G401 (cell line): Measurements from ENCODE around the gene PACS2. TPM values are rescaled to one million over a fixed set of nuclear protein-coding genes. Genes with fewer than 3 reads are reported as not detected.
"Not testable (repeated sequence)": the region's sequence is repeated elsewhere in the genome, so short reads cannot be mapped to it uniquely, and the experiment has no call there.

Experiments used
- DNase-seq: peaks from one replicate; pipeline ENCODE4 v3.0.0-alpha.2; 2015; ENCODE audit warnings: low spot score
- in situ Hi-C: cut with HindIII; loops from 2 replicates; pipeline ENCODE4 v1.10.0; 2016; ENCODE audit warnings: low sequenced_read_pairs, mixed read lengths
- total RNA-seq: library from RNA; depleted of rRNA; stranded (reverse); fragments of >200 nt; shearing (Covaris generic); gene quantifications from 2 replicates; pipeline ENCODE4 v1.2.3, GENCODE V29; 2014

PACS2 gene
- total RNA-seq, 1 experiment from 2014 or later, result 50.7 TPM

DNA sequence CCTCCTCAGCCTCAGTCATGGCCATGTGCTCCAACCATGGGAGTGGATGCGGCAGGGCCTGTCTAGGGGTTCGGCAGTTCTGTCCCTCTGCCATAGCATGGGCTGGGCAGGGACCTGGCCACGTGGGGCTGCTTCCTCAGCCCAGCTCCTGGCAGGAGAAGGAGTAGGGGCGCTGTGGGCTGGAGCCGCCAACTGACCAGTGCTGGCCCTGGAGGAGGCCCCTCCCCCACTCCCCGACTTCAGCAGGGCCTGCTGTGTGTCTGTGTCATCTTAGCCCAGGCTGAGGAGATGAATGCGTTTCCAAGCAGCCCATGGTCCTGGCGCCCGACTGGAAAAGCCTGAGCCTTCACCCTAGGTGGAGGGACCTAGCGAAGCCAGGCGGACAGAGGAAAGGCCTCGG is 2.7 kb upstream of the PACS2 start:
- DNase-seq, result no peak
- in situ Hi-C loops, result no loop called here

DNA sequence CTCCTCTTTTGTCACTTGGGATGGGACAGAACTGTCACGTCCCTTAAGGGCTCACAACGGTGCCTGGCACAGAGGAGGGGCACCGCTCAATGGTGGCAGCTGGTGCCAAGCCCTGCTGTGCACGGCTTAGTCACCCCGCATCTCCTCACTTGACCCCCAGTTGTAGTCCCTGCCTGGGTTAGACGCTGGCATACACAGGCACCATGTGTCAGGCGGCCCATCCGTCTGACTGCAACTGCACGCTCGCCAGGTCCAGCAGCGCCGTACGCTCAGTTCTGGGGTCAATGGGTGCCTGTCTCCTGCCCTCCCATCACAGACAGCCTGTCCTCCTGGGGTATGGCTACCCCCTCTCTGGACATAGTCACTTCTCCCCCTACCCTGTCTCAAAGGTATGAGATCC is 1.6 kb upstream of the PACS2 start:
- in situ Hi-C loops, result no loop called here
- DNase-seq, result no peak

DNA sequence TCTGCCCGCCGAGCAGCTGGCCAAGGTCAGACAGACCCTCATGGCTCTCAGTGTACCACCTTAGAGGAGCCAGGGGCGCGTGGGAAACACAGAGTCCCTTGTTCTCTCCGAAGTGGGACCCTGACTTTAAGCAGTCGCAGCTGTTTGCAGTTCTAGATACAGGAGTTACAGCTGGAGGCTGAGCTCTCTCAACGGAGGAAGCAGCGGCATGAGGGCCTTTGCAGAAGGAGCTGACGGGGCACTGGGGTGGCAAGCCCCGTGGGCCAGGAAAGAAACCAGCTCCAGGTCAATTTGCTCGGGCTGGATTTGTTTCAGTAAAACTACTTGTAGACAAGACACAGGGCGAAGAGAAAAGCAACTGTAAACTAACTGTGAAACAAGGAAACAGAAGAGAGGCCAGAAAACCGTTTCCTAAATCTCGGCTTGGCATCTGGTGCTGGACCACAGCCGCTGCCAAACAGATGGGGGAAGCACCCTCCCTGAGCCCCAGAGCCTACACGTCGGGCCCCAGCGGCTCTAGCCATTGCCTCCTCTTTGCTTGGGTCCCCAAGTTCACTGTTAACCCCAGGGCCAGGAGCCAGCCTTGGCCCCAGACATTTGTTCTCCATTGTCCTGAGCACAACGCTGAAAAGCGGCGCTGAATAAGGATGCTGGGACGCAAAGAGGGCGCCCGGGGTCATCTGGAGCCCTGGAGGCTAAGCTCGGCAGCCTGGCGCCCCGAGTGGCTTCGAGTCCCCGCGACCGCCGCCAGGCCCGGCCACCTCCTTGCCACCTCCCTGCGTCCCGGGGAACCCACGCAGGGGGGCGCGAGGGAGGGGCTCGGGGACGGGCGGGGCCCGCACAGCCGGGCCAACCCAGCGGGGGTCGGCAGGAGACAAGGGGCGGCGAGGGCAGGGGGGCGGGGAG is 914 bp upstream of the PACS2 start:
- DNase-seq, result peak; percentile 26
- in situ Hi-C loops, result no loop called here

DNA sequence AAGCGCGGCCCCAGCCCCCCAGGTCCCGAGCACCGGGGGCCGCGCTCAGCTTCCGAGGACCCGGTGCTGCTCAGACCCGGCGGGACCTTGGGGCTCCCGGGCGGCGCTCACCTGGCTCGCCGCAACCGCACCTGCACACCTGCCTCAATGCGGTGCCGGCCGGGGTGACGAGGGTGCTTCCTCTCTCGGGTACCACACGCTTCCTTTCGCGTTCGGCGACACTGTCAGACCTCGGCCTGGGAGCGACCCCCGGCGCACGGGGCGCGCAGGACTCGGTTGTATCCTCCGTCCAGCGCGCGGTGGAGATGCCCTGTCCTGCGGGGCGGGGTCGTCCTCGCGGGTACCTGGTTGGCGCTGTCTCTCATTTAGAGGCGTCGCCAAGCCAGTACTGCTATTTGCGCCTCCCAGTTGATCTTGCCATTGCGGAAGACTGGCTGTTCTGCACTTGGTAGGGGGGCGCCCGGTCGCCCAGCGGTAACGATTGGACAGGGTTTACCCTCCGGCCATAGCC is 718 bp downstream of the PACS2 start:
- in situ Hi-C loops, result no loop called here
- DNase-seq, result peak; percentile 33

GRCh38 chr14:105315941-105316576 is 1.5 kb downstream of the PACS2 start:
- DNase-seq, result peak; percentile 10
- in situ Hi-C loops, result no loop called here

DNA sequence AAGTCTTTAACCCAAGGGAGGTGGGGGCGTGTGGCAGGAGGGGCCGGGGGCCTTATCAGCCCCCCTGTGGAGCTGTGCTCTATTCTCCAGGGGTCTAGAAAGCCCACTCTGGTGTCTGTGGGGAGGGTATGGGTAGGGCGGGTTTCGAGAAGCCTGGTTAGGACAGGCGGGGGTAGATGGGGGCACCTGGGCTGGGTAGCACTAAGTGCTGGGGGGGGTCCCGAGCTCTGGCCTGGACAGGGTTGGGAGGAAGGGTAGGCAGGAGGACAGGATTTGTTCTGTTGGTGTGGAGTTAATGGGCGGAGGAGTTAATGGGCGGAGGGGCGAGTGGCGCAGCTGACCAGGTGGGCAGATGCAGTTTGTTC is 2.0 kb downstream of the PACS2 start:
- in situ Hi-C loops, result no loop called here
- DNase-seq, result no peak

DNA sequence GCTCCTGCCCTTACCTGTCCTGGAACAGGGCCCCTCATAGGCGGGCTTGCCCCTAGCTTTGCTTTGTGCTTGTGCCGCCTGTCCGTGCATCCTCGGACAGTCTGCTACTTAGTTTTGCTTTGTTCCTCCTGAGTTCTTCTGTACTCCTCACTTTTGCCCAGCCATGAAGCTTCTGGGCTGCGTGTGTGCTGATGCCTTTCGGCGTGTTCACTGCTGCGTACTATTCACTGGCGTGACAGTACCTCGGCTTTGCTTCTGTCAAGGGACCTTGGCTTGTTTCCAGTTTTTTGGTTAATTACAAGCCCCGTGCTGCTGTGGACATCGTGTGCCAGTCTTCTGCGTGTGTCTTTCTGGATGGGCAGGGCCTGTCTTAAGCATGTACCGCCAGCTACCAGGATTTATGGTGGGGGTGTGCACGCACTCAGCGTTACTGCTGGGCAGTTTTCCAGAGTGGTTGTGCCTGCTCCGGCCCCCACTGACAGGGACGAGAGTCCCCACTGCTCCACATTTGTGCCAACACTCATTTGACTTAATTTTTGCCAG is 2.5 kb downstream of the PACS2 start:
- DNase-seq, result peak; percentile 43
- in situ Hi-C loops, result no loop called here

GRCh38 chr14:105317546-105317945 is 3.0 kb downstream of the PACS2 start:
- in situ Hi-C loops, result no loop called here
- DNase-seq, result peak; percentile 38

GRCh38 chr14:105322791-105323556 is 8.4 kb downstream of the PACS2 start:
- in situ Hi-C loops, result no loop called here
- peak; percentile 38 for DNase-seq

DNA sequence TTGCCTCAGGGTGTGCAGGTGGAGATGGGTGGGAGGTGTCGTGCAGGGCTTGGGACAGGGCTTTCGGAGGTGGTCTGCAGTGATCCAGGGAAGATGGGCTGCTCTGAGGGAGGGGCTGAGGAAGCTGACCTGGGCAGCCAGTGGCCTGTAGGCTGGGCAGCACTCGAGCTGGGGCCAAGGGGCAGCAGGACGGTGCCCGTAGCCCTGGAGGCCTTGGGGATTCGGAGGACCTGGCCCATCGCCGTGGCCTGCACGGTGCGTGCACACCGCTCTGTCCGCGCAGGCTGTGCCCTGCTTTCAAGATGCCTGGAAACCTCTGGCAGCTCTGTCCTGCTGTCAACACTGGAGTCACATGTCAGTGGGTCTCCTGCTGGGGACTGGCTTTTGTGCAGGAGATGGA is 9.1 kb downstream of the PACS2 start:
- in situ Hi-C loops, result no loop called here
- DNase-seq, result peak; percentile 24

- DNase-seq, result peak; percentile 87
- in situ Hi-C loops, result no loop called here
Observed at GRCh38 chr14:105324080-105324778, 9.7 kb downstream of the PACS2 start.

DNA sequence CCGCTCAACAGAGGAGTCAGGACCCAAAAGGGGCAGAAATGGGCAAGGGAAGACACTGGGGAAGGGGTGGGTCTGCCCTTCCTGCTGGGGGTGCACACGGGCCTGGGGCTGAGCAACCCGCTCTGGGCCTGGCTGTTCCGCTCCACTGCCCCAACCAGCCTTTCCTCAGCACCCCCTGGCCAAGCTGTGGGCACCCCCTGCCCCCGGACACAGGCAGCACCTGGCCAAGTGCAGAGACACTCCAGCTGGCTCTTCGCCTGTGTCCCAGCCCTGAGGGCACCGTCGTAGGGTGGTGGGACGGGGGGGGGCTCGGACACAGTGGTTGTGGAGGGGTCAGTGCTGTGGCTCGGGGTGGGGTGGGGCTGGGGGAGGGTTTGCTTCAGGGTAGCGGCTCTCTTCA is 10.3 kb downstream of the PACS2 start:
- no peak for DNase-seq
- in situ Hi-C loops, result no loop called here

DNA sequence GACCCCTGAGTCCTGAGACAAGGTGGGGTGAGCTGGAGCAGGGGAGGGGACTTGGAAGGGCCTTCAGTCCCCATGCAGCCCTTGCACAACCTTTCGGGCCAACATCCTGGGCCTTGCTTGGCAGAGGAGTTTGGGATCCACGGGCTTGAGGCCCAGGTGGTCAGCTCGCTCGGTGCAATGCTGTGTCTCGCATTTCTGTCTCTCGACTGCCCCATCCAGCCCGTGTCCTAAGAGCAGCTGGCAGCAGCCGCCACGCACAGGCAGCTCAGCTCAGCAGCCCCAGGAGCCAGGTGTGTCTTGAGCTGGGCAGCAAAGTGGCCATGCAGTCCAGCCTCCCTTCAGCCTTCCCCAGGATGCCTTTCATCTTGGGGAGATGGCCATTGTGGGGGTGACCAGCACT is 10.8 kb downstream of the PACS2 start:
- in situ Hi-C loops, result no loop called here
- peak; percentile 19 for DNase-seq

- DNase-seq, result no peak
- in situ Hi-C loops, result no loop called here
Observed at GRCh38 chr14:105325716-105326567, 11.4 kb downstream of the PACS2 start.

- in situ Hi-C loops, result no loop called here
- DNase-seq, result no peak
Observed at GRCh38 chr14:105326568-105326867, 12.0 kb downstream of the PACS2 start.

DNA sequence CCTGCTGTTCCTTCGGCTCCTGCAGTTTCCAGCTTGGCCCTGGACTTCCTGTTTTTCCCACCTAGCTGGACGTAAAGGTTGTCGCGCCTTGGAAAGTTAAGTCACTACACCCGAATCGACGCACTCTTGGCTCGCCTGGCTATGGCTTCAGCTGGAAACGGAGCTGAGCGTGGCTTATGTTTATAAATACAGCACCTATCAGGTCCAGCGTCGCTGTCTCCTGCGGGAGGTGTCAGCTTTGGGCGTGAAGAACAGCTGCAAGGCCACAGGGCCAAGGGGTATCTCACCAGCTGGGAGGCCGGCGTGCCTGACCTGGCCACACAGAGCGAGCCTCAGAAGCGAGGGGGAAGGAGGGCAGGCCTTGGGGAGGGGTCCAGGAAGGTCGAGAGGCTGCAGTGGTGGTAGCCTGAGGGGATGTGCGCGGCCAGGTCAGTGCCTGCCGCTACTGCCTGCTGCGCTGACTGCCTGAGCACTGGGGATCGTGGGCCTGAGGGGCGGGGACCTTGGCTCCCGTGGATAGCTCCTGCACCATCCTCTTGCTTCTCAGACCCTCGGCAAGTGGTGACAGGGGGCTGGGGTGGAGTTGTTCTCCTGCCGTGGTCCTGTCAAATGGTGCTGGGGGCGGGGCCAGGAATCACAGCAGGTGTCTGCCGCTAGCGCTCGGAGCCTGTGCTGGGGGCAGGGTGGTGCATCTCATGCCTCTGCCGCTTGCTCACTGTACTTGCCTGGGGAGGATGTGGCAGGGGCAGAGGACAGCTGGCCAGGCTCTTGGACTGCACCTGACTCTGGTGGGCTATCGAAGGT is 12.5 kb downstream of the PACS2 start:
- peak; percentile 37 for DNase-seq
- in situ Hi-C loops, result no loop called here

GRCh38 chr14:105327695-105328045 is 13.1 kb downstream of the PACS2 start:
- in situ Hi-C loops, DNase-seq: not testable (repeated sequence)
